Measurements from ENCODE around the gene EIF2D. TPM values are rescaled to one million over a fixed set of nuclear protein-coding genes. Genes with fewer than 3 reads are reported as not detected.

The EIF2D gene
- total and polyA plus RNA-seq, 4 donors, result 14.7 to 30.0 (median 22.1) TPM

DNA sequence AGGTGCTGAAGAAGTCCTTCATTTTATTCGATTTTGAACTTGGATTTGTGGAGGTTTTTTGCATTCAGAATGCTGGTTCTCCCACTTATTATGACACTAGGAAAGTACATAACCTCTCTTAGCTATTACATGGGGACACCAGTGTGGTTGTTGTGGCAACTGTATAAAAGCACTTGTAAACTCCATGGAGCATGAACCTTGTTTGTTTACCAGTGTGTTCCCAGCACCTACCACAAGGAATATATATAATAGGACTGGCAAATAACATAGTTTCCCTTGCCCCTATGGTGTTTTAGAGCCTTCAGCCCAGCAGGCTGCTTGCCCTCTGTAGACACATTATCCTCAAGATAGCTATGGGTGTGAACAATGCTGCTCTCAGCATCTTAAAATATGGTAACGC, 61.8 kb downstream of the EIF2D start:
- Histone ChIP-seq H3K9me3 (ENCODE audit: control insufficient read depth in 4 of 4, low read length in 3 of 4) (no peaks in the 10 kb centered on the region), H3K27me3 (ENCODE audit: control insufficient read depth in 4 of 4, insufficient read depth in 4 of 4, low read length in 3 of 4) (no peaks in the 10 kb centered on the region), H3K4me1 (ENCODE audit: control insufficient read depth in 4 of 4, insufficient read depth in 4 of 4, low read length in 3 of 4) (peaks cover 0 to 19% (median 10%) of the 10 kb centered on the region in 4 donors), H3K27ac (ENCODE audit: low read depth in 1 of 2, low read length in 2 of 2) (no peak overlapping the region), H3K9ac (ENCODE audit: low read depth in 1 of 2, low read length in 2 of 2) (no peak overlapping the region), H3K4me3 (ENCODE audit: low read depth in 1 of 3, low read length in 3 of 3) (no peak overlapping the region), H3K36me3 (ENCODE audit: control insufficient read depth in 4 of 4, insufficient read depth in 3 of 4, low read depth in 1 of 4, low read length in 3 of 4) (no peaks in the 10 kb centered on the region)
- no peak for DNase-seq (ENCODE audit: low spot score)
- WGBS, result 84% methylated on average over 2 of the region's 2 CpGs
- TF ChIP-seq JUND (IDR thresholded peaks at IDR 0.05), result no peak
- no peak for TF ChIP-seq RXRA (IDR thresholded peaks at IDR 0.05)
- TF ChIP-seq, protein P1, sequence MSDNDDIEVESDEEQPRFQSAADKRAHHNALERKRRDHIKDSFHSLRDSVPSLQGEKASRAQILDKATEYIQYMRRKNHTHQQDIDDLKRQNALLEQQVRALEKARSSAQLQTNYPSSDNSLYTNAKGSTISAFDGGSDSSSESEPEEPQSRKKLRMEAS (IDR thresholded peaks at IDR 0.05), result no peak
- TF ChIP-seq FOXA1 (IDR thresholded peaks at IDR 0.05), result no peak
- TF ChIP-seq, protein P2, sequence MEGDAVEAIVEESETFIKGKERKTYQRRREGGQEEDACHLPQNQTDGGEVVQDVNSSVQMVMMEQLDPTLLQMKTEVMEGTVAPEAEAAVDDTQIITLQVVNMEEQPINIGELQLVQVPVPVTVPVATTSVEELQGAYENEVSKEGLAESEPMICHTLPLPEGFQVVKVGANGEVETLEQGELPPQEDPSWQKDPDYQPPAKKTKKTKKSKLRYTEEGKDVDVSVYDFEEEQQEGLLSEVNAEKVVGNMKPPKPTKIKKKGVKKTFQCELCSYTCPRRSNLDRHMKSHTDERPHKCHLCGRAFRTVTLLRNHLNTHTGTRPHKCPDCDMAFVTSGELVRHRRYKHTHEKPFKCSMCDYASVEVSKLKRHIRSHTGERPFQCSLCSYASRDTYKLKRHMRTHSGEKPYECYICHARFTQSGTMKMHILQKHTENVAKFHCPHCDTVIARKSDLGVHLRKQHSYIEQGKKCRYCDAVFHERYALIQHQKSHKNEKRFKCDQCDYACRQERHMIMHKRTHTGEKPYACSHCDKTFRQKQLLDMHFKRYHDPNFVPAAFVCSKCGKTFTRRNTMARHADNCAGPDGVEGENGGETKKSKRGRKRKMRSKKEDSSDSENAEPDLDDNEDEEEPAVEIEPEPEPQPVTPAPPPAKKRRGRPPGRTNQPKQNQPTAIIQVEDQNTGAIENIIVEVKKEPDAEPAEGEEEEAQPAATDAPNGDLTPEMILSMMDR (IDR thresholded peaks at IDR 0.05; ENCODE audit: low read depth, low read length, missing input control), result no peak
- no peak for TF ChIP-seq EGR1 (IDR thresholded peaks at IDR 0.05; ENCODE audit: low read depth in 2 of 2)
- no peak for TF ChIP-seq GABPA (IDR thresholded peaks at IDR 0.05 in 1 of 2, conservative IDR thresholded peaks at IDR 0.05 in 1 of 2)
- no peak for TF ChIP-seq YY1 (IDR thresholded peaks at IDR 0.05)
- no peak for TF ChIP-seq NR2F2 (IDR thresholded peaks at IDR 0.05)
- no peak for TF ChIP-seq TAF1 (conservative IDR thresholded peaks at IDR 0.05)
- no peak for TF ChIP-seq HNF4G (IDR thresholded peaks at IDR 0.05)

DNA sequence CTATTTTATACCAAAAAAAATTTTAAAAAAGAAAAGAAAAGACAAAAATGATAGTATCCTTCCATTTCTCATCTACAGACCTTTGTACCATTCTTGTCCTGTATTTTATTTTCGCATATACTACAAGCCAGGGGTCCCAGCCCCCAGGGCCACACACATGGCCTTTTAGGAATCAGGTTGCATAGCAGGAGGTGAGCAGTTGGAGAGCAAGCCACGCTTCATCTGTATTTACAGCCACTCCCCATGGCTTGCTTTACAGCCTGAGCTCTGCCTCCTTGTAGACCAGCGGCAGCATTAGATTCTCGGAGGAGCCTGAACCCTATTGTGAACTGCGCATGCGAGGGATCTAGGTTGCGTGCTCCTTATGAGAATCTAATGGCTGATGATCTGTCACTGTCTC, 65.2 kb downstream of the EIF2D start:
- peaks cover 0 to 28% (median 21%) of the 10 kb centered on the region in 4 donors for H3K4me1 ChIP-seq (ENCODE audit: control insufficient read depth in 4 of 4, insufficient read depth in 4 of 4, low read length in 3 of 4)
- H3K4me3 ChIP-seq (ENCODE audit: low read depth in 1 of 3, low read length in 3 of 3), result no peak overlapping the region
- H3K9me3 ChIP-seq (ENCODE audit: control insufficient read depth in 4 of 4, low read length in 3 of 4), result no peaks in the 10 kb centered on the region
- no peaks in the 10 kb centered on the region for H3K36me3 ChIP-seq (ENCODE audit: control insufficient read depth in 4 of 4, insufficient read depth in 3 of 4, low read depth in 1 of 4, low read length in 3 of 4)
- no peaks in the 10 kb centered on the region for H3K27me3 ChIP-seq (ENCODE audit: control insufficient read depth in 4 of 4, insufficient read depth in 4 of 4, low read length in 3 of 4)
- no peak overlapping the region for H3K27ac ChIP-seq (ENCODE audit: low read depth in 1 of 2, low read length in 2 of 2)
- 96% methylated on average over 7 of the region's 7 CpGs for WGBS
- TF ChIP-seq YY1 (IDR thresholded peaks at IDR 0.05), result no peak
- TF ChIP-seq TAF1 (conservative IDR thresholded peaks at IDR 0.05), result no peak
- TF ChIP-seq, protein P2 (IDR thresholded peaks at IDR 0.05; ENCODE audit: low read depth, low read length, missing input control), result no peak
- TF ChIP-seq, protein P1 (IDR thresholded peaks at IDR 0.05), result no peak
- no peak for TF ChIP-seq FOXA2 (IDR thresholded peaks at IDR 0.05)
- no peak overlapping the region for H3K9ac ChIP-seq (ENCODE audit: low read depth in 1 of 2, low read length in 2 of 2)
- DNase-seq (ENCODE audit: low spot score), result no peak

DNA sequence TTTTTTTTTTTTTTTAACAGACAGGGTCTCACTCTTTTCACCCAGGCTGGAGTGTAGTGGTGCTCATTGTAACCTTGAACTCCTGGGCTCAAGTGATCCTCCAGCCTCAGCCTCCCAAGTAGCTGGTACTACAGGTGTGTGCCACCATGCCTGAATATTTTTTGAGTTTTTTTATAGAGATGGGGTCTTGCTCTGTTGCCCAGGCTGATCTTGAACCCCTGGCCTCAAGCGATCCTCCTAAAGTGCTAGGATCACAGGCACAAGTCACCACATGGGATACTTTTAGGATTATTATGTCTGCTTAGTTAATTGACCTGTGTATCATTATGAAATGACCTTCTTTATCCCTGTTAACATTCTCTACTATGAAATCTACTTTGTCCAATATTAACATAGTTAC, 66.9 kb downstream of the EIF2D start:
- Histone ChIP-seq H3K9me3 (ENCODE audit: control insufficient read depth in 4 of 4, low read length in 3 of 4) (no peaks in the 10 kb centered on the region), H3K9ac (ENCODE audit: low read depth in 1 of 2, low read length in 2 of 2) (no peak overlapping the region), H3K27ac (ENCODE audit: low read depth in 1 of 2, low read length in 2 of 2) (no peak overlapping the region), H3K4me3 (ENCODE audit: low read depth in 1 of 3, low read length in 3 of 3) (no peak overlapping the region), H3K27me3 (ENCODE audit: control insufficient read depth in 4 of 4, insufficient read depth in 4 of 4, low read length in 3 of 4) (no peaks in the 10 kb centered on the region), H3K4me1 (ENCODE audit: control insufficient read depth in 4 of 4, insufficient read depth in 4 of 4, low read length in 3 of 4) (peaks cover 2 to 45% (median 32%) of the 10 kb centered on the region in 4 donors), H3K36me3 (ENCODE audit: control insufficient read depth in 4 of 4, insufficient read depth in 3 of 4, low read depth in 1 of 4, low read length in 3 of 4) (no peaks in the 10 kb centered on the region)
- TF ChIP-seq EGR1 (IDR thresholded peaks at IDR 0.05; ENCODE audit: low read depth in 2 of 2), result no peak
- TF ChIP-seq GABPA (IDR thresholded peaks at IDR 0.05 in 1 of 2, conservative IDR thresholded peaks at IDR 0.05 in 1 of 2), result no peak
- TF ChIP-seq YY1 (IDR thresholded peaks at IDR 0.05), result no peak
- TF ChIP-seq, protein P1 (IDR thresholded peaks at IDR 0.05), result no peak
- TF ChIP-seq, protein P3, sequence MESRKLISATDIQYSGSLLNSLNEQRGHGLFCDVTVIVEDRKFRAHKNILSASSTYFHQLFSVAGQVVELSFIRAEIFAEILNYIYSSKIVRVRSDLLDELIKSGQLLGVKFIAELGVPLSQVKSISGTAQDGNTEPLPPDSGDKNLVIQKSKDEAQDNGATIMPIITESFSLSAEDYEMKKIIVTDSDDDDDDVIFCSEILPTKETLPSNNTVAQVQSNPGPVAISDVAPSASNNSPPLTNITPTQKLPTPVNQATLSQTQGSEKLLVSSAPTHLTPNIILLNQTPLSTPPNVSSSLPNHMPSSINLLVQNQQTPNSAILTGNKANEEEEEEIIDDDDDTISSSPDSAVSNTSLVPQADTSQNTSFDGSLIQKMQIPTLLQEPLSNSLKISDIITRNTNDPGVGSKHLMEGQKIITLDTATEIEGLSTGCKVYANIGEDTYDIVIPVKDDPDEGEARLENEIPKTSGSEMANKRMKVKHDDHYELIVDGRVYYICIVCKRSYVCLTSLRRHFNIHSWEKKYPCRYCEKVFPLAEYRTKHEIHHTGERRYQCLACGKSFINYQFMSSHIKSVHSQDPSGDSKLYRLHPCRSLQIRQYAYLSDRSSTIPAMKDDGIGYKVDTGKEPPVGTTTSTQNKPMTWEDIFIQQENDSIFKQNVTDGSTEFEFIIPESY (IDR thresholded peaks at IDR 0.05), result no peak
- no peak for TF ChIP-seq SP1 (IDR thresholded peaks at IDR 0.05)
- no peak for TF ChIP-seq NR2F2 (IDR thresholded peaks at IDR 0.05)
- TF ChIP-seq FOXA1 (IDR thresholded peaks at IDR 0.05), result no peak
- 99% methylated on average over 1 of the region's 1 CpG for WGBS
- DNase-seq (ENCODE audit: low spot score), result no peak
